ENCODE measurements around the gene MAML2. TPM values are rescaled to one million over a fixed set of nuclear protein-coding genes. Genes with fewer than 3 reads are reported as not detected.

The MAML2 gene
- total and polyA plus RNA-seq, 9 of the 15 experiments (the other 6 are each of a cell fraction or from before 2014, with no cell fraction given): 0.79 to 6.8 (median 4.8) TPM

DNA sequence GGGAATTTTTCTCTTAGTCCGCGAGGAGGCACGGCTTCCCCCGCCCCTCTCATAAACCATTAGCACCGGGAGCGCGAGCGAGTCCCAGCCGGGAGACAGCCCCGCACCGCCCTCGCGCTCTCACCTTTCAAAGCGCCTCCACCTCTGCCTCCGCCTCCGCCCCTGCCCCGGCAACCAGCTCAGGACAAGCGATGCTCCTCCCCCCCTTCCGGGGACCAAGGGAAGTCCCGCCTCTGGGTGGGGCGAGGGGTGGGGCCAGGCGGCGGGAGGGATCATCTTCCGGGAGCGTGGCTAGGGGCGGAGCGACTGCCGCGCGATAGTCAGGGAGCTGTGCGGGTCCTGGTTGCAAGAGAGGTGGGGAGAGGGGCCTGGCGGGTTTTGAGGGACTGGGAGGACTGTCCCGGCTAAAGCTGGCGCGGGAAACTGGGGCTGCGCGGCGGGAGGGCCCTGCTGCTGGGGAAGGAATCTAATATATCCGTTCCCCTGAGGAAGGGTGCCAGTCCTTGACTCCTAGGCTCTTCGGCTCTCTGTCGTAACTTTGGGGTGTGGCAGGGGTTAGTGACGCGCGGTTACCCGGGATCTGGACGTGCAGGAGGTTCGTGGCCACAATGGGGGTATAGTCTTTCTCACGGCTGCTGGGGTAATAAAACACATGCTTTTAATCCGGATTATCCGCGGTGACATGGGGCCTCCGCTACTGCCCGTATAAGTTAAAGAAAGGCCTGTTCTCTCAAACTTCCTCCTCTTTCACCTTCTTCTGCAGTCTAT, 46.9 kb upstream of the MAML2 start, which contains the start of the genes CCDC82 and JRKL (continued):
- TF ChIP-seq CTCFL (IDR thresholded peaks at IDR 0.05; ENCODE audit: borderline replicate concordance, insufficient read depth, low read depth, low read length, poor library complexity, severe bottlenecking) (no peak), SIX5 (IDR thresholded peaks at IDR 0.05; ENCODE audit: borderline replicate concordance in 1 of 2, insufficient read depth in 1 of 2, low read depth in 1 of 2, low read length in 2 of 2) (0 out of 4 replicates have a peak, but pooled peaks of 1 of the 2 experiments have one; percentile 10), SREBF2 (CRISPR knock-in tag; IDR thresholded peaks at IDR 0.05) (no peak), WHSC1 (IDR thresholded peaks at IDR 0.05; ENCODE audit: low read length) (no peak), ZNF280A (IDR thresholded peaks at IDR 0.05; ENCODE audit: low read depth, partially characterized antibody) (no peak), ZNF584 (CRISPR knock-in tag; IDR thresholded peaks at IDR 0.05; ENCODE audit: low read depth) (no peak), ZBTB17 (CRISPR knock-in tag; IDR thresholded peaks at IDR 0.05) (no peak), DIDO1 (tag; IDR thresholded peaks at IDR 0.05; ENCODE audit: low read depth) (no peak), GTF2E2 (tag; IDR thresholded peaks at IDR 0.05) (no peak), BACH1 (tag; IDR thresholded peaks at IDR 0.05) (no peak), SMC3 (conservative IDR thresholded peaks at IDR 0.05; ENCODE audit: insufficient read depth, low read depth, low read length) (no peak), ZBTB11 (CRISPR knock-in tag; IDR thresholded peaks at IDR 0.05) (0 out of 6 replicates have a peak, but pooled peaks of 1 of the 3 experiments have one; percentile 17), NR3C1 (CRISPR knock-in tag; IDR thresholded peaks at IDR 0.05) (no peak), MXI1 (IDR thresholded peaks at IDR 0.05; ENCODE audit: low read depth, low read length) (no peak), FOXP1 (CRISPR knock-in tag; IDR thresholded peaks at IDR 0.05) (0 out of 2 replicates have a peak, but pooled peaks have one; percentile 61), FOXK2 (conservative IDR thresholded peaks at IDR 0.05 in 1 of 2, IDR thresholded peaks at IDR 0.05 in 1 of 2; ENCODE audit: low read depth in 2 of 2) (peak in 1 of 2 experiments; percentile 8; a peak in 2 of 4 replicates), E2F4 (CRISPR knock-in tag; IDR thresholded peaks at IDR 0.05; ENCODE audit: low read depth) (no peak), SETDB1 (IDR thresholded peaks at IDR 0.05; ENCODE audit: low read length) (no peak)

Measured in K562 (cell line).